PFSK-1 (cell line): ENCODE data around the gene FYB2.

Source experiments
- FOXP2 ChIP-seq: optimal IDR thresholded peaks from 2 replicates; pipeline ENCODE3; 2011; ENCODE audit warnings: borderline replicate concordance, control low read depth, inconsistent platforms; ENCODE audit not compliant: insufficient read depth; ENCODE audit errors: extremely low read length, extremely low read depth
- POLR2AphosphoS5 ChIP-seq: IDR thresholded peaks from 2 replicates; pipeline ENCODE4 v1.6.1; 2012; ENCODE audit warnings: low read depth, mild to moderate bottlenecking, control low read depth, low read length, moderate library complexity
- REST ChIP-seq, 2 experiments: IDR thresholded peaks; 2 replicates each; pipeline versions ENCODE4 v1.6.1 to v1.8.0; 2011 to 2012; ENCODE audit warnings: low read depth in 2 of 2, low read length in 2 of 2, control low read depth in 1 of 2, inconsistent platforms in 1 of 2, mild to moderate bottlenecking in 1 of 2, moderate library complexity in 1 of 2; ENCODE audit not compliant: insufficient read depth in 1 of 2
- SIN3A ChIP-seq: IDR thresholded peaks from 2 replicates; pipeline ENCODE4 v1.6.1; 2012; ENCODE audit warnings: mild to moderate bottlenecking, low read length, moderate library complexity, borderline replicate concordance; ENCODE audit not compliant: insufficient read depth
- TAF1 ChIP-seq: IDR thresholded peaks from 2 replicates; pipeline ENCODE4 v1.6.1; 2012; ENCODE audit warnings: low read length, control low read depth, borderline replicate concordance; ENCODE audit not compliant: insufficient read depth

DNA sequence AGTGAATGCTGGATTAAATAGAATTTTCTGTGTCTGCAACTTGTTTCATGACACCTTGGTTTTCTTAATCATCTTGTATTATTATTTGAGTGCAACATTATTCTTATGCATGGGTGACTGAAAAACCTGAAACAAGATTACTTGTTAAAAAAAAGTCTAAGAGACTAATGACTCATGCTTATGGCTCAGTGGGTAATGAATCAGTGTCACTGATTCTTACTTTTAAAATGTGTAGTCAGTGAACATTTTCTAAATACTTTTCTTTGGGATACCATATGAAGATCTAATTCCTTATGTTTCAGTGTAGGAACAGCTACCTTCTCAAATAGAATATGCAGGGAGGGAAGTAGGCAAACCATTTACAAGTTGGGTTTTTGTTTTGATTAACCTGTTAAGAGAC is 108.6 kb downstream of the FYB2 start:
- no peak for TF ChIP-seq TAF1
- TF ChIP-seq REST (IDR thresholded peaks at IDR 0.05; ENCODE audit: insufficient read depth in 1 of 2, low read depth in 2 of 2, low read length in 2 of 2) = no peak
- no peak for TF ChIP-seq POLR2AphosphoS5
- TF ChIP-seq SIN3A = no peak
- no peak for TF ChIP-seq FOXP2
